GM19438 (cell line): ENCODE measurements around the gene KRTAP5-5.

Experiments
- ATAC-seq: cut with Tn5 transposase; IDR thresholded peaks from one replicate; pipeline ENCODE4 v1.9.1; 2021; ENCODE audit warnings: low read depth; ENCODE audit not compliant: unreplicated experiment

Gene KRTAP5-5

GRCh38 chr11:1673446-1674172 is 44.0 kb downstream of the KRTAP5-5 start:
- no peak for ATAC-seq

- ATAC-seq, result no peak
These were observed 44.9 kb downstream of the KRTAP5-5 start for GRCh38 chr11:1674173-1675131.

- ATAC-seq, result no peak
These were observed 46.1 kb downstream of the KRTAP5-5 start for GRCh38 chr11:1675536-1676228.

GRCh38 chr11:1676229-1676740 is 46.7 kb downstream of the KRTAP5-5 start:
- ATAC-seq, result no peak

- ATAC-seq, result no peak
These were observed 50.3 kb downstream of the KRTAP5-5 start for GRCh38 chr11:1679881-1680280.
